Measurements from ENCODE around the gene JMJD1C.

JMJD1C gene

GRCh38 chr10:63437116-63437949 is 28.4 kb downstream of the JMJD1C start:
- DNase-seq: no peak

GRCh38 chr10:63436225-63436624 is 29.6 kb downstream of the JMJD1C start:
- no peak for DNase-seq

- no peak for DNase-seq
Measured at GRCh38 chr10:63434866-63435854, 30.6 kb downstream of the JMJD1C start.

- no peak for DNase-seq
Measured at GRCh38 chr10:63431962-63432797, 33.6 kb downstream of the JMJD1C start.

GRCh38 chr10:63430999-63431356 is 34.8 kb downstream of the JMJD1C start:
- DNase-seq: no peak

- DNase-seq: no peak
Measured at GRCh38 chr10:63430091-63430998, 35.4 kb downstream of the JMJD1C start.

- no peak for DNase-seq
Measured at GRCh38 chr10:63429281-63429680, 36.5 kb downstream of the JMJD1C start.

GRCh38 chr10:63427013-63427412 is 38.8 kb downstream of the JMJD1C start:
- DNase-seq: no peak

GRCh38 chr10:63425512-63425911 is 40.3 kb downstream of the JMJD1C start:
- no peak for DNase-seq

- DNase-seq: no peak
Measured at GRCh38 chr10:63424576-63424975, 41.2 kb downstream of the JMJD1C start.

GRCh38 chr10:63423494-63423893 is 42.3 kb downstream of the JMJD1C start:
- DNase-seq: no peak

GRCh38 chr10:63421591-63421990 is 44.2 kb downstream of the JMJD1C start:
- no peak for DNase-seq

GRCh38 chr10:63416376-63416775 is 49.4 kb downstream of the JMJD1C start:
- DNase-seq: no peak

- no peak for DNase-seq
Measured at GRCh38 chr10:63415640-63416244, 50.0 kb downstream of the JMJD1C start.

- no peak for DNase-seq
Measured at GRCh38 chr10:63414481-63415260, 51.1 kb downstream of the JMJD1C start.

GRCh38 chr10:63413429-63413828 is 52.3 kb downstream of the JMJD1C start:
- DNase-seq: no peak

- no peak for DNase-seq
Measured at GRCh38 chr10:63412304-63412703, 53.5 kb downstream of the JMJD1C start.

- no peak for DNase-seq
Measured at GRCh38 chr10:63410633-63411032, 55.1 kb downstream of the JMJD1C start.

- no peak for DNase-seq
Measured at GRCh38 chr10:63409465-63410027, 56.2 kb downstream of the JMJD1C start.

GRCh38 chr10:63407136-63407662 is 58.6 kb downstream of the JMJD1C start:
- DNase-seq: no peak

Measured in cortex of kidney (tissue), 1 donor.